ENCODE results near the gene FDXR.
A peak's percentile ranks its signal among the peaks of the same experiment; 100 is the strongest.

FDXR gene

DNA sequence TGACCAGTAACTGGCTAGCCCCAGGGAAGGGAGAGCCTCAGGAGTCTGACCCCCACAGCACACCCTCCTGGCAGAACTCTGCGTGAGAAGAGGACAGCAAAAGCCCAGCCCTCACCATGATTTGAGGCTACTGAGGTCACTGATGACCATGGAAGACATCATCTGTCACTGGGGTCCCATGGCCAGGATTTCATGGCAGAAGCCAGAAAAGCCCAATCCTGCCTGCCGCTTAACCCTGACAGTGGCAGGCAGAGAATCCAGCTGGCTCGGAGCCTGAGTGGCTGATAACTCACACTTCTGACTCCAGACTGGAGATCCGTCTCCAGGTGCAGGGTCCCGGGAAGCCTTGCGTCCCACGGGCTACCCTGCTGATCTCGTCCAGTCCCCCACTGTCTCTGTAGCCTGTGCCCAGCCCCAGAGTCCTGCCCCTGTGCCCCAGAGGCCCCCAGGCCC lies 30.6 kb downstream of the FDXR start:
- H3K4me3 Mint-ChIP-seq, result peak overlapping the region; percentile 33
- peaks cover 14% of the 10 kb centered on the region for H3K4me1 Mint-ChIP-seq
- H3K27ac Mint-ChIP-seq, result no peak overlapping the region
- H3K36me3 Mint-ChIP-seq, result peaks cover 3% of the 10 kb centered on the region
- H3K27me3 Mint-ChIP-seq, result peaks cover 5% of the 10 kb centered on the region
- H3K9me3 Mint-ChIP-seq, result no peaks in the 10 kb centered on the region

DNA sequence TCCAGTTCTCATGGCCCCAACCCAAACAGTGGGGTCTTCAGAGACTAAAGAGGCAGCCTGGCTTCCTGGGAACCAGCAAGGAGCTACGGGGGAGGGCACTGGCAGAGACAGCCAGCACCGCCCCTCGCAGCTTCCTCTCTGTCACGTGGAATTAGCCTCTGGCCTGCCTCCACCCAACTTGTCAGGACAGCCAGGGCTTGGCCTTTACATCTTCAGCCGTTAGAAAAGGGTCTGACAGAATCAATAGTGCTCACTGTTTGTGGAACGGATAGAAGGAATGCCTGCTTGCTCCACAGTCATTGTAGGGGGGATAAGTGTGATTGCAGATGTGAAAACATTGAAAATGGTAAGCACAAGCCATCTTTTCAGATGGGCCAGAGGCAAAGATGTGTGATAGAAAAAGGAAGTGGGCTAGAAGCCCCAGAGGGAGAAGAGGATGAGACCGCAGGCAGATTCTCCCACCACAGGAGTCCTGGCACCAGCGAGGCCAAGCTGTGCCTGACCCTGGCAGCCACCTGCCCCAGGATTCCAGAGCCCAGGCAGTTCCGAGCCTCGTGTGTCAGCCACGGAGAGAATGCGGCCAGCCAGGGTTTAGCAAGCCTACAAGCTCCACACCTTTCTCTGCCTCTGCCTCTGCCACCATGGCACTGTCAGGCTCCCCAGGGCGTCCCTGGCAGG lies 31.7 kb downstream of the FDXR start:
- H3K27me3 Mint-ChIP-seq, result peaks cover 5% of the 10 kb centered on the region
- H3K4me3 Mint-ChIP-seq, result no peak overlapping the region
- H3K9me3 Mint-ChIP-seq, result no peaks in the 10 kb centered on the region
- peaks cover 7% of the 10 kb centered on the region for H3K36me3 Mint-ChIP-seq
- peaks cover 14% of the 10 kb centered on the region for H3K4me1 Mint-ChIP-seq
- H3K27ac Mint-ChIP-seq, result no peak overlapping the region

DNA sequence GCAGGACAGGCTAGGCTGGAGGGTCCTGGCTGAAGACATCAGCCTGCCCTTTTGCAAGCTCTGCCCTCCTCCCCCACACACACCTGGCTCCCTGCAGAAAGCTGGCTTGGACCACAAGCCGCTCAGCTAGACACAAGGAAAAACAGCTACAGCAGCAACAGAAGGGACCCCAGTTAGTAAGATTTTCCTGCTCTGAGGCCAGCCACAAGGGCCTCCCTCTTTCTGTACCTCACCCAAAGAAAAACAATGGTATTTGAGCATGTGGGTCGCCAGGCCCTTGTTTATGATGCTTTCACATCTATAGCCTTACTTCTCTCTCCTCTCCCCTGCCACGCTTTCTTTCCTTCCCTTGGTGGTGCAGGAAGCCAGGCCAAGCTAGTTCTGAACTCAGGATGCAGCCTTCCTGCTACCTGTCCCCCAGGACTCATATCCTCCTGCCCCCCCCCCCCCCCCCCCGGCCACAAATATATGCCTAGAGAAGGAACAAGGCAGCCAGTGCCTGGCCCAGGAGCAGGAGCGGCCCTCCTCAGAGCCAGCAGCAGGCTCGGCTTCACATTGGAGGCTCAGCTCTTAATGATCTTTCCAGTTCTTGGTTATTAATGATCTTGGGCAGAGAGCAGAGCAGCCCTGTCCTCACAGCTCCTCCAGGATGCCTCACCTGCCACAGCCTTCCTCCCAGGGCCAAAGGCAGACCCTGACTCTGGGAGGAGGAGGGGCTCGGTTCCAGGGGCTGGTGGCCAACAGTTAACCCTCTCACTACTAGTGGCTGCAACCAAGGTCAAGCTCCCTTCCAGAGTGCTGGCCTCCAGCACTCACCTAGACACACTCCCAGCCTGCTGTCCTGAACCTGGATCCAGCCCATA lies 32.6 kb downstream of the FDXR start:
- Mint-ChIP-seq H3K4me3 (no peak overlapping the region), H3K9me3 (no peaks in the 10 kb centered on the region), H3K36me3 (peaks cover 8% of the 10 kb centered on the region)

DNA sequence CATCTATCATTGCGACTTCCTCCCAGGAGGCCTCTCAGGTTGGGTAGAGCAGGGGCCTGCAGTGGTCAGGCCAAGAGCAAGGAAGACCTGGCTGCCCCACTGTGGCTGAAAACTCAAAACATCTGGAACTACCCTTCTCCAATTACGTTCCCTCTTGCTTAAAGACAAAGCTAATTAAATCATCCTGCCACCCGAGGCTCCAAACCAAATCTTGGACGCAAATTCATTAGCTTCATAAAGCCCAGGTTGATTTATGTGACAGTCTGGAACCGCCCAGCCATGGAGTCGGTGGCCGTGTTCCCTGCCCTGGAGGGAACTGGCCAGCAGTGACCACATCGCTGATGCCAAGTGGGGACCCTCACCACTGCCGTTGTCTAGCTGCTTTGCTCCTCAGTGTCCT lies 34.5 kb downstream of the FDXR start:
- H3K27me3 Mint-ChIP-seq, result peaks cover 5% of the 10 kb centered on the region
- H3K27ac Mint-ChIP-seq, result no peak overlapping the region
- peaks cover 14% of the 10 kb centered on the region for H3K4me1 Mint-ChIP-seq
- peaks cover 8% of the 10 kb centered on the region for H3K36me3 Mint-ChIP-seq
- no peaks in the 10 kb centered on the region for H3K9me3 Mint-ChIP-seq
- H3K4me3 Mint-ChIP-seq, result no peak overlapping the region

More for the DNA sequence above, 32.6 kb downstream of the FDXR start:
- peaks cover 5% of the 10 kb centered on the region for H3K27me3 Mint-ChIP-seq
- H3K27ac Mint-ChIP-seq, result no peak overlapping the region
- peaks cover 14% of the 10 kb centered on the region for H3K4me1 Mint-ChIP-seq

DNA sequence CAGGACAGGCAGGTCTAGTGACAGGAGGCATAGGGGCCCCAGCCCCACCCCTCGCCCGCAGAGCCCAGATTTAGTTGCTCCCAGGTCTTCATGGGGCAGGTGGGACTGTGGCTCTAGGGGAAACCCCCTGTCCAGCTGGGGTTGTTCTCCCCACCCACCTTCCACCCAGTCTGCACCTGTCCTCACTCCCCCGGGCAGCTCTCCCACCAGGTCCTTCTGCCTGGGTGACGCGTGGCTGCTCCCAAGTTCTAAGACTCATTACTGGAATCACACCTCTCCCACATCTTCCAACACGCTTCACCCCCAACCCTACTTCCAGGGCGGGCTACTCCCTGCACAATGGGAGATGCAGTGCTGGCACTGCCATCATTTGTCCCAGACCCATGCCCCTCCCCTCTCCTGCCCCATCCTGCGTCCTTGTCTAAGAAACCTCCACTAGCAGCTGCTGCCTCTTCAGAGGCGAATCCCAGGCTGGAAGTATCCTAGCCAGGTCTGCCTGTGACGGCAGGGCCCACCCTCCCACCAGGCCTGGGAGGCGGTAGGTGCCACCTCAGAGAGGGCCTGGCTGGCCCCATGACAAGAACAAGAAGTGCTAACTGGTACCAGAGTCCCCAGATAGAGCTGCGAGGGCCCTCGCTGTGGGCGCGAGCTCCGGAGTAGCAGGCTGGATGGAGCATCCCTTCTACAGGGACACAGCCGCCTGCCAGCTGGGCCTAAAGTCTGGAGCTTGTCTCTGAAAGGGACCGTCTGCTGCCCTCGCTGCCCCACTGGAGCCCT lies 35.9 kb downstream of the FDXR start:
- H3K27me3 Mint-ChIP-seq, result peaks cover 4% of the 10 kb centered on the region
- H3K4me3 Mint-ChIP-seq, result no peak overlapping the region
- no peak overlapping the region for H3K27ac Mint-ChIP-seq
- no peaks in the 10 kb centered on the region for H3K9me3 Mint-ChIP-seq
- H3K4me1 Mint-ChIP-seq, result peaks cover 9% of the 10 kb centered on the region
- peaks cover 8% of the 10 kb centered on the region for H3K36me3 Mint-ChIP-seq

DNA sequence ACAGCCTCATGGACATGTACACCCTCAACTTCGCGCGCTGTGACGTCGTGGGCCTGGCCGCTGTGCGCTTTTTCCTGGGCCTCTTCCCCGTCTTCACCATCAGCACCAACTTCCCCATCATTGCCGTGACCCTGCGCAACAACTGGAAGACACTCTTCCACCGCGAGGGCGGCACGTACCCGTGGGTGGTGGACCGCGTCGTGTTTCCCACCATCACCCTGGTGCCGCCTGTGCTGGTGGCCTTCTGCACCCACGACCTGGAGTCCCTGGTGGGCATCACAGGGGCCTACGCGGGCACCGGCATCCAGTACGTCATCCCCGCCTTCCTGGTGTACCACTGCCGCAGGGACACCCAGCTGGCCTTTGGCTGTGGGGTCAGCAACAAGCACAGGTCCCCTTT lies 36.6 kb downstream of the FDXR start:
- Mint-ChIP-seq H3K4me3 (no peak overlapping the region), H3K9me3 (no peaks in the 10 kb centered on the region), H3K4me1 (peaks cover 8% of the 10 kb centered on the region), H3K27me3 (peaks cover 2% of the 10 kb centered on the region), H3K27ac (no peak overlapping the region), H3K36me3 (peaks cover 8% of the 10 kb centered on the region)

DNA sequence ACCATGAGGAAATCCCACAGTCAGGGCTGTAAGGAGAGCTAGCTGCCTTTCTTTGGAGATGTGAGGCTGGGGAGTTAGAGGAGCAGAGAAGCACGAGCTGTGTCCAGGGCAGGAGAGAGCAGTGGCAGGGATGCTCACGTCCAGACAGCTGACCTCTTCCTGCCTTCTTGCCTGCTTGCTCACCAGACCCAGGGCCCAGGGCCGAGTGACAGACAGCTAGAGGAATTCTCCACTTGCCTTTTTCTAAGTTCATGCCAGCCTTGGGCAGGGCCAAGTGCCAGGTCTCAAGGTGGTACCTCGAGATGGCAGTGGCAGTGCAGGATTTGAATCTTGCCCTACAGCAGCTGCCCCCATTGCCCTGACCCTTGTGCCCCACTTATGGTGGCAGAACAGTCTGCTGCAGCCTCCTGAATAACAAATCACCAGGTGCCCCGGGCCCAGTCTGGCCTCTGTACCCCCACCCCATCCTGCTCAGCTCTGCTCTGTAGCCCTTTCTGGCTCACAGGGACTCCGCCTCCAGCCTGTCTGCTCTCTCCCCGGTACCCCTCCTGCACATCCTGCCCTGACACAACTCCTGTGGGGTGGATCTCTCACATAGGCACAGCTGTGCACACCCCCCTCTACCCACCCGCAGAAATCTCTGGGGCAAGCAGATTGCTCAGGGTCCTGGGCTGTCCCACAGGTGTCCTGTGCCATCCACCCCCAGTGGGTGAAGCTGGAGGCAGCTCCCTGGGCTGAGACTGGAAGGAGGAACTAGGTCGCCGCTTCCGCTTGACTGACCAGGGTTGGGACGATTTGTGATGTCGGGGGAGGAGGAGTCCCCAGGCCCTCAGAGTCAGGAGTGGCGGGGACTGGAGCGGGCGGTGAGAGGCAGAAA lies 39.1 kb downstream of the FDXR start:
- peaks cover 8% of the 10 kb centered on the region for H3K36me3 Mint-ChIP-seq
- H3K9me3 Mint-ChIP-seq, result no peaks in the 10 kb centered on the region
- H3K4me1 Mint-ChIP-seq, result no peaks in the 10 kb centered on the region
- no peak overlapping the region for H3K4me3 Mint-ChIP-seq
- no peak overlapping the region for H3K27ac Mint-ChIP-seq
- no peaks in the 10 kb centered on the region for H3K27me3 Mint-ChIP-seq

DNA sequence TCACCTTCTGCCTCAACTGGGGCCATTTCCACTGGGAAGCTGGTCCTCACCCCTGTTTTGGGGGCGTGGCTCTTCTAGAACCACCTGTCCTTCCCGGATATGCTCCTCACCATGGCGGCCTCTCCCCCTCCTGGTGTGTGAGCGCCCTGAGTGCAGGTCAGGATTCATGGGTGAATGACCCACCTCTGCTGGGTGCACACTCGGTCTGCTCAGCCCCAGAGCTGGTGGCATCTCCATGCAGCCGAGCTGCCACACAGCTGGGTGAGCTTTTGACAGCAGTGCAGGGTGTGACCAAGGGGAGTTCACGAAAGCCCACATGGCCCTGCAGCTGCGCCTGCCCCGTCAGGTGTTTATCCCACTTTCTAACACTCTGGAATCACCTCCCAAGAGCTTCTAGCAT lies 40.4 kb downstream of the FDXR start:
- H3K27ac Mint-ChIP-seq, result no peak overlapping the region
- no peaks in the 10 kb centered on the region for H3K4me1 Mint-ChIP-seq
- no peak overlapping the region for H3K4me3 Mint-ChIP-seq
- no peaks in the 10 kb centered on the region for H3K9me3 Mint-ChIP-seq
- no peaks in the 10 kb centered on the region for H3K27me3 Mint-ChIP-seq
- H3K36me3 Mint-ChIP-seq, result peaks cover 5% of the 10 kb centered on the region

DNA sequence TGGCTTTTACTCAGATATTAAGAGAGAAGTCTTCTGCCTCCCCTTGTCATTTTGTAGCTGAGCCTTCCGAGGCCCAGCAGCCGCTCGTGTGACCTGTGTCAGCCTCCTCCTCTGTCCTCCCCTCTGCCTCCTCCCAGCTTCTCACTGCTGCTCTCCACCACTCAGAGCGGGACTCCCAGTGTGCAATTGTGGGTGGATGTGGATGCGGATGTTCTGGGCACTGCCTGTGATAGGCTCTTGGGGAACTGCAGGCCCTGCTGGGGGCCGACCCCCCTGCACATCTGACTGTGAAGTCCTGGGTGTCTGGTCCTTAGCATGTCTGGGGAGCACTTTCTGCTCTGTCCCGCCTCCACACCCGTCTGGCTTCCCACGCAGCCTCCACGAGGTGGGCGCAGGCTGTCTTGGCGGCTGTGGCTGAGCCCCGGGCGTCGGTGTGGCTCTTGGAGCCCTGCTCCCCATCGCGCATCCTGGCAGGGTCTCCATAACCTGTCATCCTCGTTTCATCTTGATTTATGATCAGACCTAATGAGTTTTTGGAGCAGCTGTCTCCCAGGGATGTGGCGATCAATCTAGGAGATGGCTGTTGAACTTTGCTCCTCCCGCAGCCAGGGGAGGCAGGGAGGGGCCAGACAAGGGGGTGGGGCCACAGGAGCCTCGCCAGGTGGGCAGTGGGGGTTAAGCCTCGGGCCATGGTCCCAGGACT lies 41.2 kb downstream of the FDXR start:
- Mint-ChIP-seq H3K27me3 (no peaks in the 10 kb centered on the region), H3K36me3 (peaks cover 2% of the 10 kb centered on the region), H3K27ac (no peak overlapping the region), H3K9me3 (no peaks in the 10 kb centered on the region), H3K4me1 (no peaks in the 10 kb centered on the region), H3K4me3 (no peak overlapping the region)

DNA sequence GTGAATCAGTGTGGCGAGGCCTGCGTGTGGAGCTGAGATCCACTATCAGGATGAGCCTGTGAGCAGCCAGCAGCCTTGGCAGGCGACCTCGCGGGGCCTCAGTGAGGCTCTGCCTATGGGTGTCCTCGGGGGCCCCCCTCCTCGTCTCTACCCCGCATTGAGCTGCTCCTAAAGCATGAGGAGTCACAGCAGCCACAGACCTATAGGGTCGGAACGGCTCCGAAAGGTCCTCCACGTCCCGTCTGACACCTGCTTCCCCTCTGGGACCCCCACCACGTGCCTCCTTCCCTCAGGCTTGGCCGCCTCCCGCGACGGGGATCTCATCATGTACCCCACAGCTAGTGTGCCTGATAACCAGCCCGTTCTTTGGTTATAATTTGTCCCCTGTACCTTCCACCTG lies 41.9 kb downstream of the FDXR start:
- Mint-ChIP-seq H3K27me3 (no peaks in the 10 kb centered on the region), H3K36me3 (no peaks in the 10 kb centered on the region), H3K9me3 (no peaks in the 10 kb centered on the region), H3K27ac (no peak overlapping the region), H3K4me3 (no peak overlapping the region), H3K4me1 (no peaks in the 10 kb centered on the region)

DNA sequence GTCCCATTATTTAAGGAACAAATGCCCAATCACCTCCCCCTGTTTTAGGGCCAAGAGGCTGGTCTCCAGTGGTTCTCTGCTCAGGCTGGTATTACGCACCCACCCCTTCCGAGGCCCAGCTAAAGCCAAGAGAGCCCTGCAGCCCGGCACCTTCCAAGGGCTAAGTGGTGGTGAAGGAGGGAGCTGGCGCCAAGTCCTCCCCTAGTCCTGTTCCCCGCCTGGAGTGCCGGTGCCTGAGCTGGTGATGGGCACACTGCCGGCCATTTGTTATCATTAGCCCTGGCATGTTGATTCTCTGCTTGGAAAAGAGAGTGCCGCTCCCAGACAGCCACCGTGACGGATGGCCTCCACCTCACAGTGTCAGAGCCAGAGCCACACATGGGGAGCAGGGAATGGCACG lies 45.0 kb downstream of the FDXR start:
- Mint-ChIP-seq H3K27me3 (no peaks in the 10 kb centered on the region), H3K36me3 (peaks cover 2% of the 10 kb centered on the region), H3K4me1 (no peaks in the 10 kb centered on the region), H3K4me3 (no peak overlapping the region), H3K27ac (no peak overlapping the region), H3K9me3 (no peaks in the 10 kb centered on the region)

DNA sequence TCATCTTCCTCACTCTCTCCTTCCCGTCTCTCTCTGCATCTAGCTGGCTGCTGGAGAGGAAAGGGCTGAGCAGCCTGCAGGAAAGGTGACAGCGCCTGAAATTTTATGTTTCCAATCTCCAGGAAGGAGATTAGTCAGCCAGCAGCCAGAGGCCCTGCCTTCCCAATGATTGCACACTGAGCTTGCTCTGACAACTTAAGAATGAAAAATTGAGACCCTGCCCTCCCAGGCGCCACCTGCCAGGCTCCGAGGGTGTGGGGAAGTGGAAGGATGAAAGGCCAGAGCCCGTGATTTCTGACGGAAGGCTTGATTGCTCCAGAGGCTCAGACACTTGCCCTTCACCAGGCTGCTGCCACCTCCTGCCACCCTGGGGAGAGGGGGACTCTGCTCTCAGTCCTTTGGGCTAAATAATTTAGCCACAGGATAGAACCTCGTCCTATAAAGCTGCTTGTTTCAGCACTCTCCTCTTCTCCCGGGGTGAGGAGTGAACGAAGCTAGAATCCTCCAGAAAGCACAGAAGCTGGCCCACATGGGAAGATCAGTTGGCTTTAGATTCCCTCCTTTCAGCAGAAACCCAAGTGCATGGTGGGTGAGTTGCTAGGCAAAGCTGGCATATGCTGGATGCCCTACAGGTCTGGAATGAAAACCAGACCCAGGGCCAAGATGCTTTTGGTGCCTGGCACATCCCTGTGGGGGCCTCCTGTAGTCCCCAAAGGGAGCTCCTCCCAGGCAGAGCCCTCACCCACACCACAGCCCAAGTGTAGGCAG lies 46.7 kb downstream of the FDXR start:
- Mint-ChIP-seq H3K36me3 (peaks cover 2% of the 10 kb centered on the region), H3K27me3 (no peaks in the 10 kb centered on the region), H3K4me3 (no peak overlapping the region), H3K9me3 (no peaks in the 10 kb centered on the region), H3K4me1 (no peaks in the 10 kb centered on the region), H3K27ac (no peak overlapping the region)

DNA sequence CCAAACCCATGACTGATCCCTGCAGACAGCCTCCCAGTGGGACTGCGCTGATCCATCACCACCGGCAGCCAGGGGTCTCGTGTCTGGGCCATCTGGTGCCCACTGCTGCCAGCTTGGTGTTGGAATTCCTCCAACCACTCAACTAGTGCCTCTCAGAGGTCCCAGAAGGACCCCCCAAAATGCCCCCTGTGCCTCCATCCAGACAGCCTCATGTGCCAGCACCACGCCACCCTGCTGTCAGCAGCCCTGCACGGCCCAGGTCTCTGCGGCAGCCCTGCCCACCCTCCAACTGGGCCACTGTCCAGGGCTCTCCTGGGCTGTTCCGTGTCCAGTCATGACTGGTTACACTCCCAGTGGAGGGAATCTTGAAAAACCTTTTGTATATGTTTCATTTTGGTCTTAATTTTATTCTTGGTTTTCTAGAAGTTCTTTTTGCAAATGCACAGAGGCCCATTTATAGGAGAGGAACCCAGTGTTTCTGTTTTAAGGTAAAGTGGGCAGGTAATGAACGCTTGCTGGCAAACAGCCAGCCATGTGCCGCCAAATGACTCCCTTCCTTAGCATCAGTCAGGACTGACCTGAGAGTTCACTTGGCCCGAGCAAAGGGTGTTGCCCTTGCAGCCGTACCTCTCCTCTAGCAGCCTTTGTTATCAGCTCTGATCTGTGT lies 47.7 kb downstream of the FDXR start:
- no peak overlapping the region for H3K27ac Mint-ChIP-seq
- no peak overlapping the region for H3K4me3 Mint-ChIP-seq
- no peaks in the 10 kb centered on the region for H3K9me3 Mint-ChIP-seq
- H3K36me3 Mint-ChIP-seq, result peaks cover 6% of the 10 kb centered on the region
- no peaks in the 10 kb centered on the region for H3K27me3 Mint-ChIP-seq
- H3K4me1 Mint-ChIP-seq, result no peaks in the 10 kb centered on the region
